Endothelial cell of hepatic sinusoid (primary cell): ENCODE measurements around the gene BCR.

ENCODE experiments used
- in situ Hi-C: cut with HindIII; loops from 2 replicates; pipeline ENCODE4 v1.10.0; 2017; ENCODE audit warnings: low sequenced_read_pairs

The BCR gene

DNA sequence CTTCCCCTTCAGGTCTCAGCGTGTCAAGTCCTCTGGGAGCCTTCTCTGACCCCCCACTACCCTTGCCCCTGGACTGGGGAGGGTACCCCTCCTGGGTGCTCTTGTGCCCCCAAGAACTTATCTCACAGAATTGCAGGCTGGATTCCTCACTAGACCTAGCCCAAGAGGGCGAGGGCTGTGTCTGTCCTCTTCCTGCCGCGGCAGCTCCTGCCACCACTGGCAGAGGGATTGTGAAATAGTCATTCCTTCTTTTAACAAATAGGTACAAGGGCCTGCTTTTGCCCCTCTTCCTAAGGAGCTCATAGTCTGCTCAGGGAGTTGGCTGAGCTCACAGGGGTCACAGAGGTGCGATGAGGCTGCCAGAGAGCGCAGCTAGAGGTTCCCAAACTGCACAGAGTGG, 29.5 kb upstream of the BCR start:
- in situ Hi-C loops, result no loop called here

DNA sequence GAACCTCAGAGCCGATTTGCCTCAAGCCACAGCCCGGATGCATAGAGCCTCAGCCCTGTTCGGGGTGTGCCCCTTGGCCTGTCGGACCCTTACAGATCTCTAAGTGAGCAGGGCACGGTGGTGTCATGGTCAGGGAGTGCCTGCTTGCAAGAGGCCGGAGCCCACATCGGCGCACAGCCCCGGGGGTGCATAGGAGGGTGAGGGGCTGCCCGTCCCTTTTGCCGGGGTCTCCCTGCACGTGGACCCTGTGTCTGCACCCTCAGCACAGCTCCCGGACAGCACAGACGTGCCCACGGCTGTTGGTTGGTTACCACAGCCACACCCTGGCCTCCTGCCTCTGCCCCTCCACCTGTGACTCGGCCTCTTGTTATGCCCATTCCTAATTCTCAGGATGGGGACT, 28.5 kb upstream of the BCR start:
- in situ Hi-C loops, result no loop called here

DNA sequence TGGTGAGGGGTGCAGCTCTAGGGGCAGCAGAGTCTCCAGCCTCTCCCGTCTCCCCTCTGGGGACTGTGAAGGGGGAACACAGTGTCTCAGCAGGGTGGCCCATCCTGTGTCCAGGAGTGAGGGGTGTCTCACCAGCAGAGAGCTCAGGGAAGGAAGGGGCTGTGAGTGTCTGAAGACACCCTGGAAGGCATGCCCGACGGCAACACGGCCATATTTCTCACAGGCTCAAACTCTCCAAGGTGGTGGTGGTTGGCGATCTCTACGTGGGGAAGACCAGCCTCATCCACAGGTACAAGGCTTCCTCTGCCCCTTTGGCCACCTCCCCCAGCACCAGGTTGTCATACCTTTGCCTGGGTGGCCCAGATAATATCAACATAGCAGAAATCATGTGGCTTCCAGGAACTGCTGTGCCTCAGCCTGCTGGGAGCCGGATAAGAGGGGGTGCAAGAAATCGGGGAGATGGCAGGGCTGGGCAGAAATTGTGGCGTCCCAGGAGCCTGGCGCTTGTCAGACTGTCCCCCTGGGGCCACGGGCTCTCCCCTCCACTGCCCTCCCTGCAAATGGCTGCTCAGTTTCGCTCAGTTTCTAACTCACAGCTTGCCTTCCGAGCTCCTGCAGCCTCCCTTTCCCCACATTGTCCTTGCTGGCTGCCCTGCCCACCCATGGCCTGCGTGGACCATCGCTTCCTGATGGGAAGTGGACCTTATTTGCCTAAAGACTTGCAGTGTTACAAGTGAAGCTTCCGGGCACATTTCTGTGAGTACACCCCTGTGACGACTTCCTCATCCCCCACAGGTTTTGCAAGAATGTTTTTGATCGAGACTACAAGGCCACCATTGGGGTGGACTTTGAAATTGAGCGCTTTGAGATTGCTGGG, 27.8 kb upstream of the BCR start:
- in situ Hi-C loops, result no loop called here

DNA sequence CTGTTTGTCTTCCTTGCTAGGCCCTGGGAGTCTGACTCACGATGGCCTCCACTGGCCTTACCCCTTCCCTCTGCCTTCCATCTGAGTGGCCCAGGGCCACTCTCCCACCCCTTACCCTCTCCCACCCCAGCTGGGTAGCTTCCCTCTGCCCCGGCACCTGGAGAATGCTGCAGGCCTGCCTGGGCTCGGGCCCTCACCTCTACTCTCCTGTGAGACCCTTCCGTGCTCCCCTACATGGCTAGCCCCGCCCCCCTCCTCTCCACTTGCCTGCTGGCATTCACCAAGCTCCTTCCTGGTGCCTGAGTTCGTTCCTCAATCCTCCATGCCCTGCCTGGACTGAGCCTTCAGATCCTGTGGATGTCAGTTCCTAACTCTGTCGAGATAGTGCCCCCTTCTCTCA, 26.3 kb upstream of the BCR start:
- in situ Hi-C loops, result no loop called here

DNA sequence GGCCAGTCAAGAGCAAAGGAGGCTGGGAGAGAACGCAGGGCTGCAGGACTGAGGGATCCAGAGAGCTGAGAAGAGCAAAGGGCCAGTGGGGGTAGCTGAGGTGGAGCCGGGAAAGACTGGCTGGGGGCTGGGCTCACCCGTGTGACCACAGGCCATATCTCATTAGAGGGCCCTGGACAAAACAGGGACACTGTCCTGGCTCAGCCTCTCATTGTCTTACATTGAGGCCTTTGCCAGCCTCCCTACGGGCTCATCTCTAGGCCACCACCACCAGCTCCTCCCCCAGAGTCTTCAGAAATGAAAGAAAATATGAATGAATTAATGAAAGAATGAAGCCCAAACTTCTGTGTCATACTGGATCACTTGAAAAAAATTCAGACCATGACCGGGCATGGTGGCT, 25.8 kb upstream of the BCR start:
- in situ Hi-C loops, result no loop called here

DNA sequence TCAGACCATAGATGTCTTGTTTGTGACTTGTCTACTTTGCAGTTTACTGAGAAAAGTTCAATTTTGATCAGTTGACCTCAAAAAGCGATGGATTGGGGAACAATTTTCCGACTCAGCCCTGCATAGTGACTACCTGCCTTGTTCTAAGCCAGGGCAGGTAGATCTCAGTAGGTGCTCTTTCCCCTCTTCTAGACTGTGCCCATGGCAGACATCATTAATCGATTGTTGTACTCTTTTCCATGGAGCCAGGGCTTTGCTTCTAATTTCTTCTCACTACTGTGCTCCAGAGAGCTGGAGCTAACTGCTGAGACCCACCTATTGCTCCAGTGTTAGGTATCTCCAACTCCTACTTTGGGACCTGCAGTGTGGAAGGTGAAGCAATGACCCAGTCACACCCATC, 25.2 kb upstream of the BCR start:
- in situ Hi-C loops, result no loop called here

DNA sequence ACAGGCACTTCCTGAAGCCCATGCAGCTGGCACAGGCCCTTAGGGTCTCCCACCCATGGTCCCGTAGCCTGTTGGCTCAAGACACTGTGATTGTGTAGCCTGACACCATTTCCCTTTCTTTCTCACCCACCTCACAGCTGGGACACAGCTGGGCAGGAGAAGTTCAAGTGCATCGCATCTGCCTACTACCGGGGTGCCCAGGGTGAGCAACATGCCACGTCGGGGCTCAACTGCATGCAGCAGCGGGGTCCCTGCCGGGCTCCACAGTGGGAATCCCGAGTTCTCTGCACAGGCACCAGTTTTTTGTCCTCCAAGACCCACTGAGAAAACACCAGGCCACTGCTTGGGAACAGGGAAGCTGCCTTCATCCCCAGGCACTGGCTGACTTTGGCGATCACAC, 24.5 kb upstream of the BCR start:
- in situ Hi-C loops, result no loop called here

DNA sequence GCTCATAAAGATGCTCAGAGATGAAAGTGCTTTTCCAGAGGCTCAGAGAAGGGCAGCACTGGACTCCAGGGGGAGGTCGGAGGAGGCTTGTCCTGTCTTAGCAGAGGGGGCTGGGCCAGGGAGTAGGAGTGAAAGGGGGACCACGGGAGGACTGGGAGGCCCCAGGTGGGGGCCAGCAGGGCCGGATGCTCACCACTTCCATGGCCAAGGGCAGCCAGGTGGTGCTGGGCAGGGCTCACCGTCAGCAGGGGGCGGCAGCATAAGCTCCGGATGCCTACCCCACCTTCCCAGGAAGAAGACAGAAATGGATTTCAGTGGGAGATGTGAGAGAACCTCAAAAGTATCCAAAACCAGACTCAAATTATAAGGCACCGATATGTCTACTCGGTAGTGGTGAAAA, 24.0 kb upstream of the BCR start:
- in situ Hi-C loops, result no loop called here

DNA sequence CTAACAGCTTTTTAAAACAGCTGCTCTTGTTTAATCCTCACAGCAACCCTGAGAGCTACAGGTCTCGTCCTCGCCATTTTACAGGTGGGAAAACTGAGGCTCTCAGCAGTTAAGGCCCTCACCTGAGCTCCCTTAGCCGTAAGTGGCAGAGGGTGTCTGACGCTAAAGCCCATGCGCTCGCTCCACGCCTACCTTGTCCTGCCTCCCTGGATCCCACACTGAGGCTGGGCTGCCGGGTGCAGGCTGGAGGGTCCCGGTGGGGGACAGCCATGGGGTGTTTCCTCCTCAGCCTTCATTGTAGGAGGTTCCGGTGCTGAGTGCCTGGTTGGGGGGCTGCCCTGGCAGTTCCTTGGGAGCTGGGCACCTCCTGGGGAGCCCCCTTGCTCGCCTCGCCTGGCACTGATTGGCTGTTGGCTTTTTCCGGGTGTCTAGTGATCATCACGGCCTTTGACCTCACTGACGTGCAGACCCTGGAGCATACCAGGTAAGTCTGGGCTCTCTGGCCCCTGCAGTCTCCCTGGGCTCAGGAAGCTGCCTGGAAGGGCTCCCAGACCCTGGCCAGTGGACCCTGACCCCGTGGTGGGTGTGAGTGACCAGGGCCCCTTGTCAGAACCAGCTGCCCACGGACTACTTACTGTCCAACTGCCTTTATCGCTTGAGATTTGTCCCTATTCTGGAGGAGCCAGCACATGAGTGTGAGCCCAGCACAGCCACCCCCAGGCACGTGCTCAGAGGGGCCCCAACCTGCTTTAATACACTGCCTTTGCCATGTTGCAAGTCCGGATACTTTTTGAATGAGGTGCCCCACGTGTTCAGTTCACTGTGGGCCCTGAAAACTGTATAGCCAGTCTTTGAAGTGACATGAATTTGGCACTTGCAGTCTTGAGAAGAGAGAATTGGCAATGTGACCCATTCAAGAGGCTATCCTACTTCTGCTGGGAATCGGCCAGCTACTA, 22.5 kb upstream of the BCR start:
- in situ Hi-C loops, result no loop called here

DNA sequence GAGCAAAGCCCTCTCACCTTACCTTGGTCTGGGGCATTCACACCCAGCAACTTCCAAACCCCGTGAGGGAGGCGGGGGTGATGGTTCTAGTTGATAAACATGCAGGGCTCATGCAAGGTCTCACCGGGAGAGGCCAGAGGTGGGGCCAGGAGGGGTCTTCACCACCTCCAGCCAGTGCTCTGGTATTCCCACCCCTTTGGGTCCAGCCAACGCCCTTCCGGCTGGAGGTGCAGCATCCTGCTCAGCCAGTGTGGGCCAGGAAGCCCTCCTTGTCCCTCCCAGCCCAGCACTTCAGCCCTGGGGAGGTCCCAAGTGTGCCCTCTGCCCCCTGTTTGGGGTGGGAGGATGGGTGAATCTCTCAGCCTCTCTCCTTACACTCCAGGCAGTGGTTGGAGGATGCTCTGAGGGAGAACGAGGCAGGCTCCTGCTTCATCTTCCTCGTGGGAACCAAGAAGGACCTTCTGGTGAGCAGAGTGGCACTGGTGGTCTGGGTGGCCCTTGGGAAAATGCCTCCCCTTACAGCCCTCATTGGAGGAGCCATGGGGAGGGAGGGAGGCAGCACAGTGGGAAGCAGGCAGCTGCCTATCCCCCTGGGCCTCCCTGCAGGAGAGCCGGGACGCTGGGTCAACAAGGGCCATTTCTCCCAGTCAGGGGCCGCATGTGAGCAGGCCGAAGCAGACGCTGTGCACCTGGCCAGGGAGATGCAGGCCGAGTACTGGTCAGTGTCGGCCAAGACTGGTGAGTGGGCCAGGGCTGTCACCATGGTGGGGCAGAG, 21.6 kb upstream of the BCR start:
- in situ Hi-C loops, result no loop called here

DNA sequence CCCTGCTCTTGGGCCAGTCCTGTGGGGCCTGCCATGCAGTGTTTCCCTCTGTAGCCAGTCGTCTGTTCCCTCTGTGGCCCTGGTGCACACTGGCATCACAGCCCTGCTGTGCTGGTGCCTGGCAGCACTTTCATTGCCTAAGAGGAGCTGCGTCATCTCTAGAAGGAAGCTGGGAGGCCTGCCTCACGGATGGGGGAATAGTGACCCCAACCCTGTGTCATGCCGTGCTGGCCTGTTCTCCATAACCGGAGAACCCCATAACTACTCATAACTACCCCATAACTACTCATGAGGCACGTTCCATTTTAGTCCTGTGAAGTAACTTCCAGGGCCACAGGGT, 21.0 kb upstream of the BCR start:
- in situ Hi-C loops, result no loop called here

DNA sequence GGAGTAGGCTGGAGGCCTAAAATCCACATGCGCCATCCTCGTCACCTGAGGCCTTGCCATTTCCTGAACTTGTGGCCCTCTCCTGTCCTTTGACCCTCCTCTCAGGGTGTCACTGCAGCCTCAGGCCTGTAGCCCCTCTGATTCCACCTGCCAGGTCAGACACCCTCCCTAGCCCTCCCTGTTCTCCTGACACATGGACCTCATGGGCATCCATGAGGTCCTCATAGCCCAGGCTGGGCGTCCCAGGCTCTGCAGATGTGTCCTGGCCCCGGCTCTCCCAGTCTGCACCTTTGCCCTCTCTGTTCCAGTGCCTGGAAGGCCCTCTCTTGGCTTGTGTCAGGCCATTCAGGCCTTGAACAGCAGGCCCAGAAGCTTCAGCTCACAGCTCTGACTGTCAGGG, 19.3 kb upstream of the BCR start:
- in situ Hi-C loops, result no loop called here

DNA sequence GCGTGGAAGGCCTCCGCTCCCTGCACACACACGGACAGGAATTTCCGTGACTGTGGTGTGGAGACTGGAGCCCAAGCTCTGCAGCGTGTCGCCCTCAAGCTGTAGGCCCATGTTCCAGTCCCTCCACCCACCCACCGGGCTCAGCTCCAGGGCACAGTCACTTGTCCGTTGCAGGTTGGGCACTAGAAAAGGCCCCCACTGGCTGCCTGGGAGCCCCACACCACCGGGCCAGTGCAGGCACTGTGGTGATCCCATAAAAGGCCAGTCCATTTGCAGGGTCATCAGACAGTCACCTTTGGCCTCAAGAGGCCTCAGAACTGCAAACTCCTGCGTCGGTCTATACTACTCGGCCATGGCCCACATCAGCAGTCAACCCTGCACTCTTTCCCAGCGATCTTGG, 18.7 kb upstream of the BCR start:
- in situ Hi-C loops, result no loop called here

DNA sequence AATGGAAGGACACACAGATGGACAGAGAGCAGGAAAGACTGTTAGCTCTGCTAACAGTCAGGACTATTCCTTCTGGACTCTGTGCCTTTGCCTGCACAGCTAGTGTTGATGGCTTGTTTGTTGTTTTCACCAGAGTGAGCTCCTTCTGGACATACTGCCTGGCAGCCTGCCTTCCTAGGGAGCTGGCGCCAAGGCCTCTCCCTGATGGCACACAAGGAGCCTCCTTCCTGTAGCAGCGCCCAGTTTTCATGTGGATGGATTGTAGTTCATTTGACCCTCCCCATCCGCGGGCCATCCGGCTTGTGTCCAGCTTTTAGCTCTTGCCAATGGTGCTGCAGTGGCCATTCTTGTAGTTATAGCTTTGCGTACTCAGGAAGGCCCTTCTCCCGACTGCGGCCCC, 16.6 kb upstream of the BCR start:
- in situ Hi-C loops, result no loop called here

DNA sequence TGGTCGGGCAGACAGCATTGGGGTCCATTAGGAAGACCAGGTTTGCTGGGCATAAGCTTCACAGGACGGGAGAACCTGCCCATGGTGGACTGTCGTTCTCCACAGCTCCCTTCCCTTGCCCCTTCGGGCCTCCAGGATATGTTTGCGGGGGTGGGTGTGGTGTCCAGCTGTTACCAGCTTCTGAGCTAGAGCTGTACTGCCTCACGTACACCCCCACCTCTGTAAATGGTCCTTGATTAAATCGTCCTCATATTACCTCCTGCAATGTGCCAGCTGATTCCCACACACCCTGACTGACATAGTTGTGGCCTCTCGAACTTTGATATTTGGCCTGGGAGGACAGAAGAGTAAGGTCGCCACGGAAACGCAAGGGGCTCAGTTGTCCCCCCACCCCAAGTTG, 16.2 kb upstream of the BCR start:
- in situ Hi-C loops, result no loop called here

DNA sequence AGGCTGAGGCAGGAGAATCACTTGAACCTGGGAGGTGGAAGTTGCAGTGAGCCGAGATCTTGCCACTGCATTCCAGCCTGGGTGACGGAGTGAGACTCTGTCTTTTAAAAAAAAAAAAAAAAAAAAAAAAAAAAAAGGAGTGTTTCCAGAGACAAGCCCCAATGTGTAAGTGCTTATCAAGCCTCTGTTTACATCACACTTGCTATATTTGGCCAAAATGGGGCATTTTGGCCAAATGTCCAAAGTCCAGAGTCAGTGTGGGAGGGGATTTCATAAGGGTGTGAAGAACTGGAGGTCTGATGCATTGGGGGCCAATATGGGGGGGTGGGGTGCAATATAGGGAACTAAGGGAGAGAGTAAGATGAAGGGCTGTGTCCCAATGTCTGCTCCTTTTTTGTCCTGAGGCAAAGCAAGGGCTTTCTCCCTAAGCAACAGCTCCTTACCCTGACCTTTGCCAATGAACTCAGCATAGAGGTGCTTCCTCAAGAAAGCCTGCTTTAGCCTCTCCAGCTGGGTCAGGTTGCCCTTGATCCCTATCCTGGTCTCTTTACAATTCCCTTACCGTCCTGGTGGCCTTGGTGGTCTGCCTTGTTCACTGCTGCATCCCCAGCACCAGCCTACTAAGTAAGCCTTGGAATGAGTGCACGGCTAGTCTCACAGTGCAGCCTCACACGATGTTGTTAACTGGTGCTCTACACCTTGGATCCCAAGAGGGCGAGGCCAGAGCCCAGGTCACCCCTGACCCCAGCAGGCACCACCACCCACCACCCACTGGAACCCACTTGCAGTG, 14.1 kb upstream of the BCR start:
- in situ Hi-C loops, result no loop called here

DNA sequence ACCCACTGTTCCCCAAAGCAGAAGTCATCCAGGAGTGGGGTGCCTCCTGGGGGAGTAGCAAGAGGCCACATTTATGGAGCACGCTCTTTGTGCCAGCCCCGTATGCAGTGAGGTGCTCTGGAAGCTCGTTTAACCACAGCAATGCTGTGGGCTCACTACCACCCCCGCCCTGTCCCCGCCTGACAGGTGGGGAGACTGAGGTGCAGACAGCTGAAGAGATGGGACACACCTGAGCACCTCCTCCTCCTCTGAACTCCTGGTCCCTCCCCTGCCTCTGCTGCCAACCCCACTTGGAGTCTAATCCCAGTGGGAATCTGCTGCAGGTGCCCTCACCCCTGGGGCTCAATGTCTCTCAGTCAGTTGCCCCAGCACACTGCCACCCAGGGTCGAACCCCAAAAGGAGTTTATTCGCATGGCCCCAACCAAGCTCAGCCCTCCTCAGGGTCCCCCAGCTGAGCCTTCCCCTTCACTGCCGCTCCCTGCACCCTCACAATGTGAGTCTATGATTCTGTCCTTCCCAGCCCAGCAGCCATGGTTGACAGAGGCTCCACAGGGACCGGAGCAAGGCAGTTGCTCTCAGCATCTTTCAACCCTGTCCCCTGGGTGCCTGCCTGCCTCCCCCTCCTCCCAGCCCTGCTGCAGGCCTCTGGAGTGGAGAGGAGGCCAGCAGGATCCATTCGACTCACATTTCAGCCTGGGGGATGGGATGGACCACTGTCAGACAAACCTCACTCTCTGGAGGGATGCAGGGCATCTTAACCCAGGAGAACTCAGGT, 13.3 kb upstream of the BCR start:
- in situ Hi-C loops, result no loop called here

DNA sequence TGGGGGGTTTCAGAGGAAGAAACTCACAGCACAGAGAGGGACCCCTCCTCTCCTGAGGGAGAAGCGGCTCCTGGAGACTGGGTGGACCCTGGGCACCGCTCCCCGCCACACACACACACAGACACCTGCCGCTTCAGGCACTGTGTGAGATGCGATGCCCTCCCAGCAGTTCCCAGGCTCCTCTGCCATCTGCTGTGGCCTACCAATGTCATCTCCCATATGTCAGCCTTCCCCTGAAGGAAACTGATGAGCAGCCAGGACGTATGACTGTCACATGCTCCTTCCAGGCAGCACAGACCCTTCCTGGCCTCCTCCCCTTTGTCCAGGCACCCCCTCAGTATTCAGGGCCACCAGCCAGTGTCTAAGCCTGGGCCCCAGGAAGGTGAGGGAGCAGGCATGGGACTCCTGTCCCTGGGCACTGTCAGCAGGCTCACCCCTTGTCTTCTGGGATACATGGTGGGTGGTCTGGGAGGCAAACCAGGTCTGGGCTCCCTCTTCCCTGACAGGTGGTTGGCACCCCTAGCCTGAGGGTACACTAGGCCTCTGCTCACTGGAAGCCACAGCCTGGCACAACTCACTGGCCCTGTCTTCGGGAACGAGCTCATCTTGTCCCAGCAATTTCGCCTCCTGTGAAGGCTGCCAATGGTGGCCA, 11.8 kb upstream of the BCR start:
- in situ Hi-C loops, result no loop called here

DNA sequence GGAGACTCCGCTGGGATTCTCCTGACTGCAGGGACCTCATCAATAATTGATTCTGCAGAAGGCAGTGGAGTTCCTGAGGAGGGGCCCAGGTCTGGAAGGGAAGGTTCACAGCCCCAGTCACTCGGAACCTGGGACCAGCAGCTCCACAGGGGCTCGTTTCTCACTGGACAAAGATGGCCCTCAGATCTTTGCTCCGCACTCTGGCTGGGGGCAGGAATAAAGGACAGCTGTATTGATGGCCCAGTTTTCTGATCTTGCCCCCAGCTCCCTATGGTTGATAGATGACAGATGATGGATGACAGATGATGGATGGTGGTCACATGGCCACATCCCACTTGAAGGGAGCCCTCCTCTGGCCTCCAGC, 11.3 kb upstream of the BCR start:
- in situ Hi-C loops, result no loop called here
